K562 (cell line): ENCODE results near the gene PRKAR2B. TPM values are rescaled to one million over a fixed set of nuclear protein-coding genes. Genes with fewer than 3 reads are reported as not detected.

Experiments
- ASH1L ChIP-seq: fragments of 450-650 bp; IDR thresholded peaks from 2 replicates; pipeline ENCODE4 v1.6.1; 2018; ENCODE audit warnings: borderline replicate concordance, mild to moderate bottlenecking, low read depth; ENCODE audit not compliant: partially characterized antibody
- CBFB ChIP-seq: sonication (generic); formaldehyde crosslinking; IDR thresholded peaks from 2 replicates; pipeline ENCODE4 v1.4.0; 2020; ENCODE audit warnings: mild to moderate bottlenecking, missing genetic modification reagents
- HSF4 ChIP-seq: fragments of 250-450 bp; sonication (Bioruptor Pico); IDR thresholded peaks from 2 replicates; pipeline ENCODE4 v2.1.2; 2022; ENCODE audit warnings: mild to moderate bottlenecking, moderate library complexity, borderline replicate concordance
- NCOA6 ChIP-seq: fragments of 450-650 bp; IDR thresholded peaks from 2 replicates; pipeline ENCODE4 v1.6.1; 2017; ENCODE audit warnings: mild to moderate bottlenecking
- RBBP5 ChIP-seq: fragments of 200-600 bp; sonication (generic); IDR thresholded peaks from 2 replicates; pipeline ENCODE4 v1.6.1; 2012; ENCODE audit warnings: borderline replicate concordance, mild to moderate bottlenecking, low read length, control low read depth, inconsistent platforms; ENCODE audit not compliant: insufficient read depth, poor library complexity, severe bottlenecking
- SMC3 ChIP-seq: conservative IDR thresholded peaks from 2 replicates; pipeline ENCODE4 v1.6.1; 2011; ENCODE audit warnings: low read depth, low read length, improper control_type of control experiment; ENCODE audit not compliant: insufficient read depth
- TAL1 ChIP-seq: fragments of 450-650 bp; IDR thresholded peaks from 2 replicates; pipeline ENCODE4 v1.6.1; 2016; ENCODE audit warnings: mild to moderate bottlenecking
- ZBTB17 ChIP-seq: fragments of 450-650 bp; formaldehyde crosslinking; IDR thresholded peaks from 2 replicates; pipeline ENCODE4 v1.4.0; 2020; ENCODE audit warnings: mild to moderate bottlenecking
- ZFX ChIP-seq: sonication (generic); formaldehyde crosslinking; IDR thresholded peaks from 2 replicates; pipeline ENCODE4 v1.8.0; 2022; ENCODE audit warnings: mild to moderate bottlenecking, missing genetic modification reagents, moderate library complexity
- polyA plus RNA-seq, 8 experiments: library from polyadenylated mRNA; depleted of rRNA in 4 of 8; stranded (reverse) in 5 of 8; unstranded in 3 of 8; fragments of >200 nt; fragmentation: Nextera tagmentation in 2 of 8; fragmentation: Illumina TruSeq in 1 of 8; extraction: Ambion mirVana in 2 of 8; extraction: Trizol in 1 of 8; gene quantifications; 2 replicates each; pipeline versions ENCODE4 v1.2.1 to v1.2.3, GENCODE V29; 2011 to 2014; ENCODE audit warnings: inconsistent platforms in 1 of 8, missing spikeins in 1 of 8
- total RNA-seq, 7 experiments: library from RNA; depleted of rRNA in 6 of 7; stranded (reverse); fragments of >200 nt in 6 of 7; fragmentation: Illumina TruSeq in 2 of 7; extraction: Trizol in 2 of 7; gene quantifications; 2 replicates each; pipeline versions ENCODE4 v1.2.1 to v1.2.3, GENCODE V29; 2011 to 2021; ENCODE audit warnings: low replicate concordance in 1 of 7
- TF ChIP-seq, protein P1 (sequence below): sonication (generic); formaldehyde crosslinking; IDR thresholded peaks from 2 replicates; pipeline ENCODE4 v1.8.1; 2023; ENCODE audit warnings: missing genetic modification reagents, mild to moderate bottlenecking, borderline replicate concordance
- TF ChIP-seq, protein P2 (sequence below), 2 experiments: fragments of 150-350 bp in 1 of 2; IDR thresholded peaks; 2 replicates each; pipeline ENCODE4 v1.6.1; 2012 to 2016; ENCODE audit warnings: low read depth in 2 of 2, low read length in 2 of 2, mild to moderate bottlenecking in 1 of 2, moderate library complexity in 1 of 2
- TF ChIP-seq, protein P3 (sequence below): fragments of 450-650 bp; IDR thresholded peaks from 2 replicates; pipeline ENCODE4 v1.6.1; 2016; ENCODE audit warnings: low read depth

Gene PRKAR2B
- total and polyA plus RNA-seq, 9 of the 15 experiments (the other 6 are each of a cell fraction or from before 2014, with no cell fraction given): 59.0 to 173 (median 129) TPM

DNA sequence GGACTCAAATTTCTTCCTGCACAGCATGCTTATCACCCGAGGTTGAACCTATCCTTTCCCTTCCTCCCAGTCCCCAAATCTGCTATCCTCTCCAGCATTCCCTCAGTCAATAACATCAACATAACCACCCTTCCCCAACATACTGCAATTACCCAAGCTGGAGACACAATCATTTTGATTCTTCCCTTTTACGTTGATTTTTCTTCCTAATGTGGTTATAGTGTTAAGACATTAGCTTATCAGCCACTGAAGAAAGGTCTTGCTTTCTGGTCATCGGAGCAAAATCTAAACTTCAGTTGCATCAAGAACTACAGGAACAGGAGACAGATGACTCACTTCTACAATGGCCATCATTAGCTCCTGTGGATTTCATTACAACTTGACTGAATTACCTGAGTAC, 120.8 kb downstream of the PRKAR2B start (continued):
- TF ChIP-seq, protein P1, sequence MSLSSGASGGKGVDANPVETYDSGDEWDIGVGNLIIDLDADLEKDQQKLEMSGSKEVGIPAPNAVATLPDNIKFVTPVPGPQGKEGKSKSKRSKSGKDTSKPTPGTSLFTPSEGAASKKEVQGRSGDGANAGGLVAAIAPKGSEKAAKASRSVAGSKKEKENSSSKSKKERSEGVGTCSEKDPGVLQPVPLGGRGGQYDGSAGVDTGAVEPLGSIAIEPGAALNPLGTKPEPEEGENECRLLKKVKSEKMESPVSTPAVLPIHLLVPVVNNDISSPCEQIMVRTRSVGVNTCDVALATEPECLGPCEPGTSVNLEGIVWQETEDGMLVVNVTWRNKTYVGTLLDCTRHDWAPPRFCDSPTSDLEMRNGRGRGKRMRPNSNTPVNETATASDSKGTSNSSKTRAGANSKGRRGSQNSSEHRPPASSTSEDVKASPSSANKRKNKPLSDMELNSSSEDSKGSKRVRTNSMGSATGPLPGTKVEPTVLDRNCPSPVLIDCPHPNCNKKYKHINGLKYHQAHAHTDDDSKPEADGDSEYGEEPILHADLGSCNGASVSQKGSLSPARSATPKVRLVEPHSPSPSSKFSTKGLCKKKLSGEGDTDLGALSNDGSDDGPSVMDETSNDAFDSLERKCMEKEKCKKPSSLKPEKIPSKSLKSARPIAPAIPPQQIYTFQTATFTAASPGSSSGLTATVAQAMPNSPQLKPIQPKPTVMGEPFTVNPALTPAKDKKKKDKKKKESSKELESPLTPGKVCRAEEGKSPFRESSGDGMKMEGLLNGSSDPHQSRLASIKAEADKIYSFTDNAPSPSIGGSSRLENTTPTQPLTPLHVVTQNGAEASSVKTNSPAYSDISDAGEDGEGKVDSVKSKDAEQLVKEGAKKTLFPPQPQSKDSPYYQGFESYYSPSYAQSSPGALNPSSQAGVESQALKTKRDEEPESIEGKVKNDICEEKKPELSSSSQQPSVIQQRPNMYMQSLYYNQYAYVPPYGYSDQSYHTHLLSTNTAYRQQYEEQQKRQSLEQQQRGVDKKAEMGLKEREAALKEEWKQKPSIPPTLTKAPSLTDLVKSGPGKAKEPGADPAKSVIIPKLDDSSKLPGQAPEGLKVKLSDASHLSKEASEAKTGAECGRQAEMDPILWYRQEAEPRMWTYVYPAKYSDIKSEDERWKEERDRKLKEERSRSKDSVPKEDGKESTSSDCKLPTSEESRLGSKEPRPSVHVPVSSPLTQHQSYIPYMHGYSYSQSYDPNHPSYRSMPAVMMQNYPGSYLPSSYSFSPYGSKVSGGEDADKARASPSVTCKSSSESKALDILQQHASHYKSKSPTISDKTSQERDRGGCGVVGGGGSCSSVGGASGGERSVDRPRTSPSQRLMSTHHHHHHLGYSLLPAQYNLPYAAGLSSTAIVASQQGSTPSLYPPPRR (CRISPR knock-in tag): no peak
- no peak for TF ChIP-seq ZBTB17 (CRISPR knock-in tag)
- TF ChIP-seq HSF4 (CRISPR knock-in tag): no peak
- TF ChIP-seq ASH1L: peak; percentile 17
- no peak for TF ChIP-seq NCOA6
- no peak for TF ChIP-seq CBFB
- TF ChIP-seq ZFX: no peak
- TF ChIP-seq, protein P2, sequence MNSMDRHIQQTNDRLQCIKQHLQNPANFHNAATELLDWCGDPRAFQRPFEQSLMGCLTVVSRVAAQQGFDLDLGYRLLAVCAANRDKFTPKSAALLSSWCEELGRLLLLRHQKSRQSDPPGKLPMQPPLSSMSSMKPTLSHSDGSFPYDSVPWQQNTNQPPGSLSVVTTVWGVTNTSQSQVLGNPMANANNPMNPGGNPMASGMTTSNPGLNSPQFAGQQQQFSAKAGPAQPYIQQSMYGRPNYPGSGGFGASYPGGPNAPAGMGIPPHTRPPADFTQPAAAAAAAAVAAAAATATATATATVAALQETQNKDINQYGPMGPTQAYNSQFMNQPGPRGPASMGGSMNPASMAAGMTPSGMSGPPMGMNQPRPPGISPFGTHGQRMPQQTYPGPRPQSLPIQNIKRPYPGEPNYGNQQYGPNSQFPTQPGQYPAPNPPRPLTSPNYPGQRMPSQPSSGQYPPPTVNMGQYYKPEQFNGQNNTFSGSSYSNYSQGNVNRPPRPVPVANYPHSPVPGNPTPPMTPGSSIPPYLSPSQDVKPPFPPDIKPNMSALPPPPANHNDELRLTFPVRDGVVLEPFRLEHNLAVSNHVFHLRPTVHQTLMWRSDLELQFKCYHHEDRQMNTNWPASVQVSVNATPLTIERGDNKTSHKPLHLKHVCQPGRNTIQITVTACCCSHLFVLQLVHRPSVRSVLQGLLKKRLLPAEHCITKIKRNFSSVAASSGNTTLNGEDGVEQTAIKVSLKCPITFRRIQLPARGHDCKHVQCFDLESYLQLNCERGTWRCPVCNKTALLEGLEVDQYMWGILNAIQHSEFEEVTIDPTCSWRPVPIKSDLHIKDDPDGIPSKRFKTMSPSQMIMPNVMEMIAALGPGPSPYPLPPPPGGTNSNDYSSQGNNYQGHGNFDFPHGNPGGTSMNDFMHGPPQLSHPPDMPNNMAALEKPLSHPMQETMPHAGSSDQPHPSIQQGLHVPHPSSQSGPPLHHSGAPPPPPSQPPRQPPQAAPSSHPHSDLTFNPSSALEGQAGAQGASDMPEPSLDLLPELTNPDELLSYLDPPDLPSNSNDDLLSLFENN (IDR thresholded peaks at IDR 0.05; ENCODE audit: low read depth in 2 of 2, low read length in 2 of 2): no peak
- TF ChIP-seq TAL1: no peak
- TF ChIP-seq RBBP5: no peak
- TF ChIP-seq, protein P3, sequence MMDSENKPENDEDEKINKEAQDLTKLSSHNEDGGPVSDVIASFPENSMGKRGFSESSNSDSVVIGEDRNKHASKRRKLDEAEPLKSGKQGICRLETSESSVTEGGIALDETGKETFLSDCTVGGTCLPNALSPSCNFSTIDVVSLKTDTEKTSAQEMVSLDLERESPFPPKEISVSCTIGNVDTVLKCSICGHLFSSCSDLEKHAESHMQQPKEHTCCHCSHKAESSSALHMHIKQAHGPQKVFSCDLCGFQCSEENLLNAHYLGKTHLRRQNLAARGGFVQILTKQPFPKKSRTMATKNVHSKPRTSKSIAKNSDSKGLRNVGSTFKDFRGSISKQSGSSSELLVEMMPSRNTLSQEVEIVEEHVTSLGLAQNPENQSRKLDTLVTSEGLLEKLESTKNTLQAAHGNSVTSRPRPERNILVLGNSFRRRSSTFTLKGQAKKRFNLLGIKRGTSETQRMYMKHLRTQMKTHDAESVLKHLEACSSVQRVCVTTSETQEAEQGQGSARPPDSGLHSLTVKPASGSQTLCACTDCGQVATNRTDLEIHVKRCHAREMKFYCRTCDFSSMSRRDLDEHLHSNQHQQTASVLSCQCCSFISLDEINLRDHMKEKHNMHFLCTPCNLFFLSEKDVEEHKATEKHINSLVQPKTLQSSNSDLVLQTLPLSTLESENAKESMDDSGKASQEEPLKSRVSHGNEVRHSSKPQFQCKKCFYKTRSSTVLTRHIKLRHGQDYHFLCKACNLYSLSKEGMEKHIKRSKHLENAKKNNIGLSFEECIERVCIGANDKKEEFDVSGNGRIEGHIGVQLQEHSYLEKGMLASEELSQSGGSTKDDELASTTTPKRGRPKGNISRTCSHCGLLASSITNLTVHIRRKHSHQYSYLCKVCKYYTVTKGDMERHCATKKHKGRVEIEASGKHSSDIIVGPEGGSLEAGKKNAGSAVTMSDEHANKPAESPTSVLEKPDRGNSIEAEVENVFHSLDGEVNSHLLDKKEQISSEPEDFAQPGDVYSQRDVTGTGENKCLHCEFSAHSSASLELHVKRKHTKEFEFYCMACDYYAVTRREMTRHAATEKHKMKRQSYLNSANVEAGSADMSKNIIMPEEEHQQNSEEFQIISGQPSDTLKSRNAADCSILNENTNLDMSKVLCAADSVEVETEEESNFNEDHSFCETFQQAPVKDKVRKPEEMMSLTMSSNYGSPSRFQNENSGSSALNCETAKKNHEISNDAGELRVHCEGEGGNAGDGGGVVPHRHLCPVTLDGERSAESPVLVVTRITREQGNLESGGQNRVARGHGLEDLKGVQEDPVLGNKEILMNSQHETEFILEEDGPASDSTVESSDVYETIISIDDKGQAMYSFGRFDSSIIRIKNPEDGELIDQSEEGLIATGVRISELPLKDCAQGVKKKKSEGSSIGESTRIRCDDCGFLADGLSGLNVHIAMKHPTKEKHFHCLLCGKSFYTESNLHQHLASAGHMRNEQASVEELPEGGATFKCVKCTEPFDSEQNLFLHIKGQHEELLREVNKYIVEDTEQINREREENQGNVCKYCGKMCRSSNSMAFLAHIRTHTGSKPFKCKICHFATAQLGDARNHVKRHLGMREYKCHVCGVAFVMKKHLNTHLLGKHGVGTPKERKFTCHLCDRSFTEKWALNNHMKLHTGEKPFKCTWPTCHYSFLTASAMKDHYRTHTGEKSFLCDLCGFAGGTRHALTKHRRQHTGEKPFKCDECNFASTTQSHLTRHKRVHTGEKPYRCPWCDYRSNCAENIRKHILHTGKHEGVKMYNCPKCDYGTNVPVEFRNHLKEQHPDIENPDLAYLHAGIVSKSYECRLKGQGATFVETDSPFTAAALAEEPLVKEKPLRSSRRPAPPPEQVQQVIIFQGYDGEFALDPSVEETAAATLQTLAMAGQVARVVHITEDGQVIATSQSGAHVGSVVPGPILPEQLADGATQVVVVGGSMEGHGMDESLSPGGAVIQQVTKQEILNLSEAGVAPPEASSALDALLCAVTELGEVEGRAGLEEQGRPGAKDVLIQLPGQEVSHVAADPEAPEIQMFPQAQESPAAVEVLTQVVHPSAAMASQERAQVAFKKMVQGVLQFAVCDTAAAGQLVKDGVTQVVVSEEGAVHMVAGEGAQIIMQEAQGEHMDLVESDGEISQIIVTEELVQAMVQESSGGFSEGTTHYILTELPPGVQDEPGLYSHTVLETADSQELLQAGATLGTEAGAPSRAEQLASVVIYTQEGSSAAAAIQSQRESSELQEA: no peak
- no peak for TF ChIP-seq SMC3
